ENCODE results near the gene TMEM138. TPM values are rescaled to one million over a fixed set of nuclear protein-coding genes. Genes with fewer than 3 reads are reported as not detected.

TMEM138 gene
- total RNA-seq, 2 experiments from 2014 or later = 38.6 to 47.0 TPM

Other genes starting within 250 kb of the TMEM138 start
- gene VPS37C, start 200.9 kb upstream of the TMEM138 start, total RNA-seq = 1 to 10 TPM; 6.6 to 7.2 TPM
- gene PGA3, start 158.9 kb upstream of the TMEM138 start, total RNA-seq = not detected
- not detected for gene PGA4, start 140.0 kb upstream of the TMEM138 start, total RNA-seq
- gene PGA5, start 121.2 kb upstream of the TMEM138 start, total RNA-seq = not detected
- 10 to 100 TPM; 23.3 to 25.8 TPM for gene VWCE, start 67.1 kb upstream of the TMEM138 start, total RNA-seq
- 100 to 1,000 TPM; 269 to 270 TPM for gene DDB1, start 29.3 kb upstream of the TMEM138 start, total RNA-seq
- 10 to 100 TPM; 79.1 to 86.3 TPM for gene TKFC, start 29.1 kb upstream of the TMEM138 start, total RNA-seq
- 10 to 100 TPM; 32.4 to 33.5 TPM for gene CYB561A3, start 492 bp upstream of the TMEM138 start, total RNA-seq
- gene TMEM216, start 30.2 kb downstream of the TMEM138 start, total RNA-seq = 1 to 10 TPM; 8.6 to 9.3 TPM
- gene CPSF7, start 67.6 kb downstream of the TMEM138 start, total RNA-seq = 100 to 1,000 TPM in 1 of 2 experiments, 10 to 100 TPM in 1; 98.5 to 105 TPM
- gene SDHAF2, start 67.8 kb downstream of the TMEM138 start, total RNA-seq = 10 to 100 TPM; 33.6 to 35.3 TPM
- not detected for gene LRRC10B, start 146.4 kb downstream of the TMEM138 start, total RNA-seq
- gene SYT7, start 218.7 kb downstream of the TMEM138 start, total RNA-seq = not detected